Panc1 (cell line): ENCODE data around the gene DLG2. TPM values are rescaled to one million over a fixed set of nuclear protein-coding genes. Genes with fewer than 3 reads are reported as not detected.

ENCODE experiments used
- ATAC-seq: fragments of 200-7000 bp; cut with Tn5 transposase; 2 replicates; pipeline ENCODE4 v1.9.1; 2020; ENCODE audit warnings: mild to moderate bottlenecking, moderate library complexity
- BruUV-seq: library from RNA; stranded (reverse); fragments of 400-500 nt; replicated peaks from 2 replicates; lab custom pipeline; 2021; lab: Mats Ljungman, UMichigan
- CTCF ChIA-PET: fragments of 300-600 bp; sonication (Branson Sonifier 250); formaldehyde crosslinking; loops from one replicate; lab custom pipeline; 2022; ENCODE audit warnings: antibody characterized with exemption; lab: Charles Lee
- POLR2A ChIA-PET: fragments of 300-600 bp; sonication (Branson Sonifier 250); formaldehyde crosslinking; loops from one replicate; lab custom pipeline; 2022; ENCODE audit warnings: antibody characterized with exemption; lab: Charles Lee
- DNase-seq: peaks from one replicate; pipeline ENCODE4 v3.0.0-alpha.2; 2010; ENCODE audit warnings: low read depth, low spot score
- H3K27ac ChIP-seq: 2 replicates; pipeline ENCODE4 v1.5.1; 2011; ENCODE audit warnings: mild to moderate bottlenecking, low read length, inconsistent platforms
- H3K27me3 ChIP-seq: fragments of 200-500 bp; sonication (Bioruptor generic); 2 replicates; pipeline ENCODE4 v1.6.0; 2014; ENCODE audit warnings: low read length, inconsistent platforms; ENCODE audit not compliant: control insufficient read depth, insufficient read depth
- H3K36me3 ChIP-seq: fragments of 200-500 bp; sonication (Bioruptor generic); 2 replicates; pipeline ENCODE4 v1.5.1; 2014; ENCODE audit warnings: inconsistent platforms, mild to moderate bottlenecking, low read length, moderate library complexity; ENCODE audit not compliant: control insufficient read depth, insufficient read depth
- H3K4me1 ChIP-seq: 2 replicates; pipeline ENCODE4 v1.5.1; 2011; ENCODE audit warnings: inconsistent platforms, mild to moderate bottlenecking, low read length, moderate library complexity; ENCODE audit not compliant: control insufficient read depth, insufficient read depth
- H3K4me3 ChIP-seq, 2 experiments: 2 replicates each; pipeline ENCODE4 v1.5.1; 2011 to 2012; ENCODE audit warnings: low read depth in 2 of 2, low read length in 2 of 2, mild to moderate bottlenecking in 2 of 2, inconsistent platforms in 1 of 2, moderate library complexity in 1 of 2
- H3K9me3 ChIP-seq: fragments of 200-500 bp; sonication (Bioruptor generic); 2 replicates; pipeline ENCODE4 v1.5.1; 2014; ENCODE audit warnings: low read depth, mild to moderate bottlenecking, inconsistent platforms, low read length, moderate library complexity; ENCODE audit not compliant: control insufficient read depth, insufficient read depth
- CTCF ChIP-seq: fragments of 450-650 bp; IDR thresholded peaks from 2 replicates; pipeline ENCODE4 v1.5.1; 2017; ENCODE audit warnings: mild to moderate bottlenecking
- POLR2AphosphoS5 ChIP-seq: IDR thresholded peaks from 2 replicates; pipeline ENCODE4 v1.6.1; 2012; ENCODE audit warnings: mild to moderate bottlenecking, low read depth, low read length, moderate library complexity
- REST ChIP-seq, 2 experiments: IDR thresholded peaks; 2 replicates each; pipeline ENCODE4 v1.6.1; 2011 to 2012; ENCODE audit warnings: low read depth in 2 of 2, control low read depth in 1 of 2, low read length in 1 of 2, mild to moderate bottlenecking in 1 of 2, moderate library complexity in 1 of 2; ENCODE audit not compliant: insufficient read depth in 1 of 2
- SIN3A ChIP-seq: IDR thresholded peaks from 2 replicates; pipeline ENCODE4 v1.6.1; 2012; ENCODE audit warnings: low read depth, mild to moderate bottlenecking, low read length, moderate library complexity, borderline replicate concordance; ENCODE audit not compliant: insufficient read depth
- TCF7L2 ChIP-seq: IDR thresholded peaks from 2 replicates; pipeline ENCODE4 v1.6.1; 2011; ENCODE audit warnings: mild to moderate bottlenecking, low read depth, low read length, inconsistent platforms
- in situ Hi-C: cut with HindIII; loops from 2 replicates; pipeline ENCODE4 v1.10.0; 2016; ENCODE audit warnings: low sequenced_read_pairs, low pct_unique_long_range_greater_than_20kb
- intact Hi-C: fragments of 100-400 bp; cut with micrococcal nuclease; formaldehyde crosslinking; loops from one replicate; pipeline ENCODE4 v1.10.0; 2022; ENCODE audit not compliant: unreplicated experiment
- total RNA-seq: library from RNA; stranded (reverse); gene quantifications from one replicate; pipeline ENCODE4 v1.2.1, GENCODE V29; 2021; ENCODE audit not compliant: unreplicated experiment

Gene DLG2
- total RNA-seq, 1 experiment from 2014 or later, result 4.2 TPM

DNA sequence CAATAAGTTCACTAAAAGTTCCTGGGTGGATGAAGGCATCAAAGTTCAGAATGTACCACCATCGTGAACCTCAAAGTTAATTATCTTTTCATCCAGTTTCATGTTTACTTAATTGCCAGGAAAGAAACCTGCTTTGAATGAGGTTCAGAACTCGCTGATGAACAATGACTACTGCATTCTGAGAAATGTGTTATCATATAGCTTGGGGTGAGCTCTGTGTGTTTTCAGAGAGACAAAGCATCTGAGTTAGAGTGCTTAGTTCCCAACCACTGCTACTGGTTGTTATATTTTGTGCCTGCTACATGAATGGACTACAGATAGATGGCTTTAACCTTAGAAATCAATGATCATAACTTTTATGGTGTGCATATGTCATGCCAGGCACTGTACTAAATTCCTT is 1131.0 kb downstream of the DLG2 start:
- ATAC-seq (no peak), DNase-seq (no peak)
- ChIA-PET CTCF (no interaction called here), POLR2A (no interaction called here)
- TF ChIP-seq SIN3A (no peak), POLR2AphosphoS5 (no peak), CTCF (no peak)
- H3K36me3 ChIP-seq, result no peaks in the 10 kb centered on the region
- H3K9me3 ChIP-seq, result no peaks in the 10 kb centered on the region
- H3K27ac ChIP-seq, result no peak overlapping the region
- no peaks in the 10 kb centered on the region for H3K27me3 ChIP-seq
- no peaks in the 10 kb centered on the region for H3K4me1 ChIP-seq
- in situ Hi-C loops, result no loop called here
- no peak overlapping the region for H3K4me3 ChIP-seq
- no TSS peak for BruUV-seq
- intact Hi-C loops, result no loop called here

- Histone ChIP-seq H3K9me3 (no peaks in the 10 kb centered on the region), H3K4me1 (no peaks in the 10 kb centered on the region), H3K27ac (no peak overlapping the region), H3K27me3 (no peaks in the 10 kb centered on the region), H3K36me3 (no peaks in the 10 kb centered on the region), H3K4me3 (no peak overlapping the region)
- no peak for ATAC-seq
- intact Hi-C loops (no loop called here), in situ Hi-C loops (no loop called here)
- no peak for DNase-seq
- CTCF ChIA-PET, result no interaction called here
- POLR2A ChIA-PET, result no interaction called here
- no TSS peak for BruUV-seq
- no peak for TF ChIP-seq REST (IDR thresholded peaks at IDR 0.05; ENCODE audit: insufficient read depth in 1 of 2, low read depth in 2 of 2, low read length in 1 of 2)
- TF ChIP-seq POLR2AphosphoS5, result no peak
- TF ChIP-seq SIN3A, result no peak
- no peak for TF ChIP-seq CTCF
- TF ChIP-seq TCF7L2, result no peak
Measured at GRCh38 chr11:84480131-84480530, 1147.0 kb downstream of the DLG2 start.

- POLR2A ChIA-PET, result no interaction called here
- no peaks in the 10 kb centered on the region for H3K4me1 ChIP-seq
- in situ Hi-C loops, result no loop called here
- H3K4me3 ChIP-seq, result no peak overlapping the region
- H3K27ac ChIP-seq, result no peak overlapping the region
- DNase-seq, result no peak
- H3K9me3 ChIP-seq, result no peaks in the 10 kb centered on the region
- intact Hi-C loops, result no loop called here
- no TSS peak for BruUV-seq
- CTCF ChIA-PET, result no interaction called here
- TF ChIP-seq POLR2AphosphoS5 (no peak), SIN3A (no peak), REST (IDR thresholded peaks at IDR 0.05; ENCODE audit: insufficient read depth in 1 of 2, low read depth in 2 of 2, low read length in 1 of 2) (no peak)
- H3K27me3 ChIP-seq, result no peaks in the 10 kb centered on the region
- H3K36me3 ChIP-seq, result no peaks in the 10 kb centered on the region
- ATAC-seq, result no peak
Measured at GRCh38 chr11:84476581-84476980, 1150.6 kb downstream of the DLG2 start.
